Caco-2 (cell line): ENCODE measurements around the gene ALKAL2. TPM values are rescaled to one million over a fixed set of nuclear protein-coding genes. Genes with fewer than 3 reads are reported as not detected.

ENCODE experiments used
- BruUV-seq: library from RNA; stranded (reverse); fragments of 400-500 nt; replicated peaks from 2 replicates; lab custom pipeline; 2021; lab: Mats Ljungman, UMichigan
- CTCF ChIA-PET: fragments of 300-600 bp; sonication (Branson Sonifier 250); formaldehyde crosslinking; loops from one replicate; lab custom pipeline; 2022; ENCODE audit warnings: antibody characterized with exemption; lab: Charles Lee
- POLR2A ChIA-PET: fragments of 300-600 bp; sonication (Branson Sonifier 250); formaldehyde crosslinking; loops from one replicate; lab custom pipeline; 2022; ENCODE audit warnings: antibody characterized with exemption; lab: Charles Lee
- DNase-seq, 2 experiments: peaks; one replicate each; pipeline versions ENCODE4 v3.0.0 to v3.0.0-alpha.2; 2020 to 2022
- H3K27me3 ChIP-seq: replicated peaks from 2 replicates; pipeline ENCODE4 v1.6.0; 2011; ENCODE audit warnings: low read length; ENCODE audit not compliant: control insufficient read depth, insufficient read depth
- H3K36me3 ChIP-seq: 2 replicates; pipeline ENCODE4 v1.5.1; 2011; ENCODE audit warnings: low read length; ENCODE audit not compliant: control insufficient read depth, insufficient read depth
- H3K4me1 ChIP-seq: fragments of 250-450 bp; sonication (Bioruptor Pico); 2 replicates; pipeline ENCODE4 v1.5.1; 2020; ENCODE audit warnings: mild to moderate bottlenecking
- H3K4me3 ChIP-seq: 2 replicates; pipeline ENCODE4 v1.5.1; 2011; ENCODE audit warnings: low read depth, mild to moderate bottlenecking, control low read depth, low read length
- H3K9me3 ChIP-seq: fragments of 250-450 bp; sonication (Bioruptor Pico); 2 replicates; pipeline ENCODE4 v1.5.1; 2020; ENCODE audit warnings: mild to moderate bottlenecking, moderate library complexity
- H3K27ac Mint-ChIP-seq: one replicate; pipeline ENCODE4 v1.8.0; 2022; ENCODE audit warnings: mixed read lengths; ENCODE audit not compliant: unreplicated experiment
- H3K27me3 Mint-ChIP-seq: one replicate; pipeline ENCODE4 v1.8.0; 2022; ENCODE audit warnings: mixed read lengths; ENCODE audit not compliant: insufficient read depth, unreplicated experiment
- H3K36me3 Mint-ChIP-seq: one replicate; pipeline ENCODE4 v1.8.0; 2022; ENCODE audit warnings: mild to moderate bottlenecking, mixed read lengths; ENCODE audit not compliant: insufficient read depth, unreplicated experiment
- H3K4me1 Mint-ChIP-seq: one replicate; pipeline ENCODE4 v1.8.0; 2022; ENCODE audit warnings: low read depth, mixed read lengths; ENCODE audit not compliant: unreplicated experiment
- H3K4me3 Mint-ChIP-seq: one replicate; pipeline ENCODE4 v1.8.0; 2022; ENCODE audit warnings: mild to moderate bottlenecking, moderate library complexity, mixed read lengths; ENCODE audit not compliant: unreplicated experiment
- H3K9me3 Mint-ChIP-seq: one replicate; pipeline ENCODE4 v1.8.0; 2022; ENCODE audit warnings: mixed read lengths; ENCODE audit not compliant: unreplicated experiment
- CTCF ChIP-seq, 2 experiments: fragments of 200-600 bp in 1 of 2; IDR thresholded peaks; 1 replicate in 1 of 2; 2 replicates in 1 of 2; pipeline versions ENCODE4 v1.5.1 to v1.8.0; 2011 to 2022; ENCODE audit warnings: antibody characterized with exemption in 1 of 2, control low read depth in 1 of 2, inconsistent platforms in 1 of 2, low read depth in 1 of 2, low read length in 1 of 2, mild to moderate bottlenecking in 1 of 2, moderate library complexity in 1 of 2; ENCODE audit not compliant: insufficient read depth in 1 of 2, severe bottlenecking in 1 of 2, unreplicated experiment in 1 of 2
- intact Hi-C: fragments of 100-400 bp; cut with micrococcal nuclease; formaldehyde crosslinking; loops from one replicate; pipeline ENCODE4 v1.10.0; 2022; ENCODE audit not compliant: unreplicated experiment
- total RNA-seq: library from RNA; stranded (reverse); gene quantifications from 2 replicates; pipeline ENCODE4 v1.2.3, GENCODE V29; 2022

The ALKAL2 gene
- total RNA-seq, 1 experiment from 2014 or later = not detected

GRCh38 chr2:238431-238830, 49.5 kb downstream of the ALKAL2 start:
- Mint-ChIP-seq H3K27ac (no peak overlapping the region), H3K36me3 (peaks cover 26% of the 10 kb centered on the region), H3K4me1 (no peaks in the 10 kb centered on the region), H3K27me3 (no peaks in the 10 kb centered on the region), H3K4me3 (no peak overlapping the region), H3K9me3 (no peaks in the 10 kb centered on the region)
- Histone ChIP-seq H3K36me3 (no peaks in the 10 kb centered on the region), H3K27me3 (no peaks in the 10 kb centered on the region), H3K9me3 (no peaks in the 10 kb centered on the region), H3K4me1 (no peaks in the 10 kb centered on the region), H3K4me3 (no peak overlapping the region)
- DNase-seq = no peak
- POLR2A ChIA-PET = no interaction called here
- no peak for TF ChIP-seq CTCF (IDR thresholded peaks at IDR 0.05; ENCODE audit: insufficient read depth in 1 of 2, low read depth in 1 of 2, low read length in 1 of 2, severe bottlenecking in 1 of 2, unreplicated experiment in 1 of 2)
- no TSS peak for BruUV-seq
- intact Hi-C loops = no loop called here
- CTCF ChIA-PET = interaction anchor here (0.6 kb wide), 1 partner anchor 47 kb away, joined by 3 read pairs; no protein-coding TSS in a partner anchor

- DNase-seq = no peak
- no peaks in the 10 kb centered on the region for H3K9me3 ChIP-seq
- intact Hi-C loops = no loop called here
- H3K4me1 Mint-ChIP-seq = no peaks in the 10 kb centered on the region
- no peaks in the 10 kb centered on the region for H3K27me3 Mint-ChIP-seq
- peaks cover 22% of the 10 kb centered on the region for H3K36me3 Mint-ChIP-seq
- no peak overlapping the region for H3K4me3 ChIP-seq
- H3K9me3 Mint-ChIP-seq = no peaks in the 10 kb centered on the region
- ChIA-PET POLR2A (interaction anchor here (0.6 kb wide), 1 partner anchor 27 kb away, joined by 3 read pairs; the partner anchor contains the start of gene ACP1), CTCF (interaction anchor here (0.6 kb wide), 1 partner anchor 47 kb away, joined by 3 read pairs; no protein-coding TSS in a partner anchor)
- TF ChIP-seq CTCF (IDR thresholded peaks at IDR 0.05; ENCODE audit: insufficient read depth in 1 of 2, low read depth in 1 of 2, low read length in 1 of 2, severe bottlenecking in 1 of 2, unreplicated experiment in 1 of 2) = no peak
- BruUV-seq = no TSS peak
- no peaks in the 10 kb centered on the region for H3K36me3 ChIP-seq
- H3K4me1 ChIP-seq = no peaks in the 10 kb centered on the region
- H3K4me3 Mint-ChIP-seq = no peak overlapping the region
- H3K27ac Mint-ChIP-seq = no peak overlapping the region
- H3K27me3 ChIP-seq = no peaks in the 10 kb centered on the region
These were observed 50.0 kb downstream of the ALKAL2 start for GRCh38 chr2:237878-238277.

GRCh38 chr2:236993-237539, 50.8 kb downstream of the ALKAL2 start:
- intact Hi-C loops = no loop called here
- Mint-ChIP-seq H3K36me3 (peaks cover 21% of the 10 kb centered on the region), H3K27ac (no peak overlapping the region), H3K27me3 (no peaks in the 10 kb centered on the region), H3K4me1 (no peaks in the 10 kb centered on the region), H3K9me3 (no peaks in the 10 kb centered on the region), H3K4me3 (no peak overlapping the region)
- H3K27me3 ChIP-seq = no peaks in the 10 kb centered on the region
- no peak for DNase-seq
- ChIA-PET POLR2A (no interaction called here), CTCF (no interaction called here)
- BruUV-seq = no TSS peak
- no peak for TF ChIP-seq CTCF (IDR thresholded peaks at IDR 0.05; ENCODE audit: insufficient read depth in 1 of 2, low read depth in 1 of 2, low read length in 1 of 2, severe bottlenecking in 1 of 2, unreplicated experiment in 1 of 2)
- no peaks in the 10 kb centered on the region for H3K4me1 ChIP-seq
- no peaks in the 10 kb centered on the region for H3K36me3 ChIP-seq
- no peak overlapping the region for H3K4me3 ChIP-seq
- no peaks in the 10 kb centered on the region for H3K9me3 ChIP-seq
